HG02970 (cell line): ENCODE results near the gene ATF2.

Experiments used
- ATAC-seq: cut with Tn5 transposase; IDR thresholded peaks from one replicate; pipeline ENCODE4 v1.9.1; 2021; ENCODE audit warnings: mild to moderate bottlenecking, moderate library complexity, moderate number of reproducible peaks; ENCODE audit not compliant: unreplicated experiment, low FRiP score

Gene ATF2

GRCh38 chr2:175167792-175168563 lies at the start of gene ATF2:
ATF2 (minus strand) TSS chr2:175168203; CDS start chr2:175136443, 31,760 bp downstream.
- peak; percentile 96 for ATAC-seq

- no peak for ATAC-seq
These were observed 39.9 kb upstream of the ATF2 start for GRCh38 chr2:175207741-175208438.

- no peak for ATAC-seq
These were observed 38.9 kb upstream of the ATF2 start for GRCh38 chr2:175206866-175207265.

GRCh38 chr2:175205523-175205922 lies 37.5 kb upstream of the ATF2 start:
- no peak for ATAC-seq

- no peak for ATAC-seq
These were observed 35.9 kb upstream of the ATF2 start for GRCh38 chr2:175203621-175204496.

GRCh38 chr2:175195012-175195411 lies 27.0 kb upstream of the ATF2 start:
- no peak for ATAC-seq

GRCh38 chr2:175188761-175189160 lies 20.8 kb upstream of the ATF2 start:
- no peak for ATAC-seq

- no peak for ATAC-seq
These were observed 19.4 kb upstream of the ATF2 start for GRCh38 chr2:175187378-175187777.

- ATAC-seq: no peak
These were observed 15.7 kb upstream of the ATF2 start for GRCh38 chr2:175183674-175184073.

- no peak for ATAC-seq
These were observed 13.9 kb upstream of the ATF2 start for GRCh38 chr2:175181877-175182308.

- ATAC-seq: peak; percentile 92
These were observed 13.3 kb upstream of the ATF2 start, which contains the start of gene ATP5MC3 for GRCh38 chr2:175181104-175181876. ATP5MC3 (minus strand) TSS chr2:175181710; CDS start chr2:175181393, 317 bp downstream.

GRCh38 chr2:175180701-175181103 lies 12.7 kb upstream of the ATF2 start:
- ATAC-seq: peak; percentile 32

- ATAC-seq: no peak
These were observed 8.6 kb upstream of the ATF2 start for GRCh38 chr2:175176624-175177023.

GRCh38 chr2:175175896-175176295 lies 7.9 kb upstream of the ATF2 start:
- no peak for ATAC-seq

- ATAC-seq: no peak
These were observed 7.3 kb upstream of the ATF2 start for GRCh38 chr2:175175320-175175719.

- ATAC-seq: no peak
These were observed 2.8 kb upstream of the ATF2 start for GRCh38 chr2:175170659-175171304.

- no peak for ATAC-seq
These were observed 1.2 kb upstream of the ATF2 start for GRCh38 chr2:175169191-175169590.

- ATAC-seq: peak; percentile 26
These were observed 552 bp upstream of the ATF2 start for GRCh38 chr2:175168564-175168945.

GRCh38 chr2:175167076-175167791 lies 769 bp downstream of the ATF2 start:
- no peak for ATAC-seq
